GM12878 (cell line): Measurements from ENCODE around the gene USF1. TPM values are rescaled to one million over a fixed set of nuclear protein-coding genes. Genes with fewer than 3 reads are reported as not detected.

Experiments
- ATAC-seq: fragments of 200-7000 bp; cut with Tn5 transposase; 3 replicates; pipeline ENCODE4 v1.9.1; 2020; ENCODE audit warnings: mild to moderate bottlenecking, moderate library complexity
- BruUV-seq: library from RNA; stranded (reverse); fragments of 400-500 nt; replicated peaks from 2 replicates; lab custom pipeline; 2021; lab: Mats Ljungman, UMichigan
- CTCF ChIA-PET: fragments of 300-600 bp; sonication (Branson Sonifier 250); formaldehyde crosslinking; extraction: SDS; loops from one replicate; lab custom pipeline; 2021; ENCODE audit warnings: inconsistent platforms; lab: Yijun Ruan, JAX
- POLR2A ChIA-PET: fragments of 350-600 bp; formaldehyde crosslinking; extraction: SDS; loops from one replicate; lab custom pipeline; 2021; ENCODE audit warnings: inconsistent platforms; lab: Charles Lee
- RAD21 ChIA-PET: fragments of 300-600 bp; sonication (Branson Sonifier 250); formaldehyde crosslinking; loops from one replicate; lab custom pipeline; 2023; ENCODE audit warnings: antibody characterized with exemption; ENCODE audit not compliant: unreplicated experiment; lab: Charles Lee
- SMC1A ChIA-PET: fragments of 300-600 bp; sonication (Branson Sonifier 250); formaldehyde crosslinking; loops from one replicate; lab custom pipeline; 2023; ENCODE audit not compliant: unreplicated experiment, uncharacterized antibody; lab: Charles Lee
- DNase-seq: peaks from one replicate; pipeline ENCODE4 v3.0.0-alpha.2; 2011; ENCODE audit warnings: low read depth, low spot score
- FAIRE-seq: peaks from 3 replicates; lab custom pipeline; 2011; peaks lifted over from hg19 to GRCh38; lab: Jason Lieb, UNC
- H2AFZ ChIP-seq: 2 replicates; pipeline ENCODE4 v1.6.0; 2011; ENCODE audit warnings: low read depth, low read length, control low read depth; ENCODE audit not compliant: control insufficient read depth
- H3K27ac ChIP-seq: 2 replicates; pipeline ENCODE4 v1.5.1; 2011; ENCODE audit warnings: control low read depth; ENCODE audit not compliant: control insufficient read depth, insufficient read depth
- H3K27me3 ChIP-seq, 2 experiments: replicated peaks in 1 of 2; 2 replicates each; pipeline versions ENCODE4 v1.6.0 to v1.6.1; 2011; ENCODE audit warnings: low read length in 1 of 2; ENCODE audit not compliant: control insufficient read depth in 2 of 2, insufficient read depth in 2 of 2
- H3K36me3 ChIP-seq, 2 experiments: 2 replicates each; pipeline ENCODE4 v1.5.1; 2011; ENCODE audit warnings: low read length in 1 of 2; ENCODE audit not compliant: control insufficient read depth in 2 of 2, insufficient read depth in 2 of 2
- H3K4me1 ChIP-seq: 2 replicates; pipeline ENCODE4 v1.6.1; 2011; ENCODE audit warnings: mild to moderate bottlenecking, low read length, moderate library complexity, mixed read lengths; ENCODE audit not compliant: control insufficient read depth, insufficient read depth
- H3K4me2 ChIP-seq: 2 replicates; pipeline ENCODE4 v1.6.0; 2011; ENCODE audit warnings: control low read depth; ENCODE audit not compliant: control insufficient read depth, insufficient read depth
- H3K4me3 ChIP-seq: fragments of 200-600 bp; sonication (generic); 2 replicates; pipeline ENCODE4 v1.5.1; 2016
- H3K79me2 ChIP-seq: 2 replicates; pipeline ENCODE4 v1.6.0; 2011; ENCODE audit warnings: low read length; ENCODE audit not compliant: control insufficient read depth, insufficient read depth
- H3K9ac ChIP-seq: 2 replicates; pipeline ENCODE4 v1.8.0; 2011; ENCODE audit warnings: low read length, control low read depth, mixed read lengths; ENCODE audit not compliant: control insufficient read depth, insufficient read depth
- H3K9me3 ChIP-seq: replicated peaks from 3 replicates; pipeline ENCODE4 v1.5.1; 2011; ENCODE audit warnings: mild to moderate bottlenecking, low read length; ENCODE audit not compliant: control insufficient read depth, insufficient read depth
- H4K20me1 ChIP-seq: 2 replicates; pipeline ENCODE4 v1.6.0; 2011; ENCODE audit not compliant: control insufficient read depth, insufficient read depth
- BACH1 ChIP-seq: fragments of 450-650 bp; IDR thresholded peaks from 2 replicates; pipeline ENCODE4 v1.6.1; 2017; ENCODE audit warnings: mild to moderate bottlenecking, borderline replicate concordance
- EP300 ChIP-seq, 2 experiments: fragments of 150-350 bp in 1 of 2; IDR thresholded peaks; 2 replicates each; pipeline ENCODE4 v1.6.1; 2011 to 2012; ENCODE audit warnings: low read depth in 2 of 2, low read length in 2 of 2, borderline replicate concordance in 1 of 2, improper control_type of control experiment in 1 of 2, inconsistent platforms in 1 of 2; ENCODE audit not compliant: control insufficient read depth in 1 of 2
- HDAC6 ChIP-seq: fragments of 200-600 bp; sonication (generic); IDR thresholded peaks from one replicate; pipeline ENCODE4 v1.8.0; 2017; ENCODE audit warnings: antibody characterized with exemption; ENCODE audit not compliant: unreplicated experiment
- JUNB ChIP-seq: IDR thresholded peaks from 2 replicates; pipeline ENCODE4 v1.6.1; 2016; ENCODE audit warnings: antibody characterized with exemption, mild to moderate bottlenecking
- POLR2A ChIP-seq: IDR thresholded peaks from 2 replicates; pipeline ENCODE4 v1.6.1; 2011; ENCODE audit warnings: low read depth, mild to moderate bottlenecking, low read length
- SUPT20H ChIP-seq: IDR thresholded peaks from 2 replicates; pipeline ENCODE4 v1.6.1; 2011; ENCODE audit warnings: low read depth, mild to moderate bottlenecking, low read length, moderate library complexity, borderline replicate concordance; ENCODE audit not compliant: control insufficient read depth
- SUZ12 ChIP-seq: fragments of 200-600 bp; sonication (generic); IDR thresholded peaks from one replicate; pipeline ENCODE4 v1.6.1; 2018; ENCODE audit warnings: antibody characterized with exemption, mild to moderate bottlenecking; ENCODE audit not compliant: unreplicated experiment
- ZBTB11 ChIP-seq: fragments of 450-650 bp; formaldehyde crosslinking; IDR thresholded peaks from 2 replicates; pipeline ENCODE4 v1.5.0; 2022; ENCODE audit warnings: mild to moderate bottlenecking, missing genetic modification characterization
- ZBTB4 ChIP-seq: fragments of 450-650 bp; formaldehyde crosslinking; IDR thresholded peaks from 2 replicates; pipeline ENCODE4 v1.4.0; 2022; ENCODE audit warnings: mild to moderate bottlenecking, moderate library complexity
- WGBS: methylation state at CpG from one replicate; pipeline ENCODE4 v1.1.6; 2016; ENCODE audit warnings: low lambda C conversion rate; ENCODE audit not compliant: insufficient replicate concordance, insufficient coverage; ENCODE audit errors: missing lambda C conversion rate; 5-methylcytosine and 5-hydroxymethylcytosine counted together
- in situ Hi-C: fragments of 300-500 bp; cut with MboI; formaldehyde crosslinking; loops from 9 replicates; pipeline ENCODE4 v1.14.3; 2018; ENCODE audit warnings: mixed read lengths
- intact Hi-C: fragments of 100-400 bp; cut with micrococcal nuclease; formaldehyde crosslinking; loops from one replicate; pipeline ENCODE4 v1.14.2; 2022; ENCODE audit not compliant: unreplicated experiment
- polyA plus RNA-seq, 11 experiments: library from polyadenylated mRNA; depleted of rRNA in 4 of 11; unstranded in 6 of 11; stranded (reverse) in 5 of 11; fragments of >200 nt; fragmentation: Nextera tagmentation in 4 of 11; fragmentation: Illumina TruSeq in 1 of 11; extraction: Ambion mirVana in 4 of 11; extraction: Trizol in 1 of 11; gene quantifications; 1 replicate in 1 of 11; 2 replicates in 10 of 11; pipeline versions ENCODE4 v1.2.1 to v1.2.3, GENCODE V29; 2011 to 2016; ENCODE audit warnings: inconsistent platforms in 2 of 11, missing spikeins in 2 of 11, low read depth in 1 of 11
- total RNA-seq, 4 experiments: library from RNA; depleted of rRNA in 3 of 4; stranded (reverse); fragments of >200 nt in 3 of 4; fragmentation: Illumina TruSeq in 1 of 4; extraction: Trizol in 1 of 4; gene quantifications; 2 replicates each; pipeline versions ENCODE4 v1.2.1 to v1.2.3, GENCODE V29; 2013 to 2021
- TF ChIP-seq, protein P1 (sequence below): fragments of 450-650 bp; IDR thresholded peaks from 2 replicates; pipeline ENCODE4 v1.6.1; 2017; ENCODE audit warnings: borderline replicate concordance
- TF ChIP-seq, protein P2 (sequence below): IDR thresholded peaks from 2 replicates; pipeline ENCODE4 v1.6.1; 2011; ENCODE audit warnings: low read depth, low read length, improper control_type of control experiment, borderline replicate concordance

The USF1 gene
- total and polyA plus RNA-seq, 10 of the 15 experiments (the other 5 are each of a cell fraction or from before 2014, with no cell fraction given): 9.4 to 92.1 (median 53.5) TPM

DNA sequence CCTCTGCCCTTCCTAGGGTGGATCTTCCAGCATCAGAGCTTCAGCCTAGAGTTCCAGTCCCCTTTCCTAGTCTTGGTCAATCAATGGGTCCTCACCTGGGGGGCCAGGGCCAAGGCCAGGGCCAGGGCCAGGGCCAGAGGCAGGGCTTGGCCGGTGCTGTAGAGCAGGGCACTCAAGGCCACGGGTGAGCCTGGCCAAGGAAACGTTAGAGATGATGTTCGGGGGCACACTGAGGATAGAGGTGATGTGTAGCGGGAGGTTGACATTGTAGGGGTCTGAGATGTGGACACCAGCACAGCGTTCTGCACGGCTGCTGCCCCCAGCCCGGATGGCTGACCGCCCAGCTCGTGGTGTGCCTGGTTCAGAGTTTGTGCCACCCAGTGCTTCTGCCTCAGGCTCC is 5.4 kb upstream of the USF1 start:
- no TSS peak for BruUV-seq
- H2AFZ ChIP-seq: no peak overlapping the region
- no peak overlapping the region for H3K4me2 ChIP-seq
- 93% methylated on average over 10 of the region's 10 CpGs for WGBS
- ChIA-PET POLR2A (no interaction called here), SMC1A (no interaction called here), RAD21 (interaction anchor here (0.7 kb wide), 1 partner anchor 405 kb away, joined by 3 read pairs; no protein-coding TSS in a partner anchor), CTCF (no interaction called here)
- no peaks in the 10 kb centered on the region for H3K27me3 ChIP-seq
- H3K27ac ChIP-seq: no peak overlapping the region
- no peaks in the 10 kb centered on the region for H4K20me1 ChIP-seq
- no peak overlapping the region for H3K9ac ChIP-seq
- intact Hi-C loops: no loop called here
- in situ Hi-C loops: no loop called here
- FAIRE-seq: no peak
- H3K4me3 ChIP-seq: no peak overlapping the region
- H3K79me2 ChIP-seq: no peaks in the 10 kb centered on the region; the same call in 1 of the 2 replicates
- TF ChIP-seq, protein P1, sequence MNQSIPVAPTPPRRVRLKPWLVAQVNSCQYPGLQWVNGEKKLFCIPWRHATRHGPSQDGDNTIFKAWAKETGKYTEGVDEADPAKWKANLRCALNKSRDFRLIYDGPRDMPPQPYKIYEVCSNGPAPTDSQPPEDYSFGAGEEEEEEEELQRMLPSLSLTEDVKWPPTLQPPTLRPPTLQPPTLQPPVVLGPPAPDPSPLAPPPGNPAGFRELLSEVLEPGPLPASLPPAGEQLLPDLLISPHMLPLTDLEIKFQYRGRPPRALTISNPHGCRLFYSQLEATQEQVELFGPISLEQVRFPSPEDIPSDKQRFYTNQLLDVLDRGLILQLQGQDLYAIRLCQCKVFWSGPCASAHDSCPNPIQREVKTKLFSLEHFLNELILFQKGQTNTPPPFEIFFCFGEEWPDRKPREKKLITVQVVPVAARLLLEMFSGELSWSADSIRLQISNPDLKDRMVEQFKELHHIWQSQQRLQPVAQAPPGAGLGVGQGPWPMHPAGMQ: no peak
- no peak for TF ChIP-seq JUNB
- TF ChIP-seq HDAC6: no peak
- no peak for TF ChIP-seq ZBTB4 (CRISPR knock-in tag)
- TF ChIP-seq ZBTB11 (CRISPR knock-in tag): no peak
- TF ChIP-seq, protein P2, sequence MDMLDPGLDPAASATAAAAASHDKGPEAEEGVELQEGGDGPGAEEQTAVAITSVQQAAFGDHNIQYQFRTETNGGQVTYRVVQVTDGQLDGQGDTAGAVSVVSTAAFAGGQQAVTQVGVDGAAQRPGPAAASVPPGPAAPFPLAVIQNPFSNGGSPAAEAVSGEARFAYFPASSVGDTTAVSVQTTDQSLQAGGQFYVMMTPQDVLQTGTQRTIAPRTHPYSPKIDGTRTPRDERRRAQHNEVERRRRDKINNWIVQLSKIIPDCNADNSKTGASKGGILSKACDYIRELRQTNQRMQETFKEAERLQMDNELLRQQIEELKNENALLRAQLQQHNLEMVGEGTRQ: no peak
- TF ChIP-seq POLR2A: no peak
- no peak for TF ChIP-seq SUPT20H
- no peak for TF ChIP-seq BACH1
- TF ChIP-seq EP300 (IDR thresholded peaks at IDR 0.05; ENCODE audit: borderline replicate concordance in 1 of 2, control insufficient read depth in 1 of 2, low read depth in 2 of 2, low read length in 2 of 2): no peak
- TF ChIP-seq SUZ12: no peak
- no peak for ATAC-seq
- H3K4me1 ChIP-seq: peaks cover 13% of the 10 kb centered on the region
- H3K36me3 ChIP-seq: peaks cover 31 to 36% of the 10 kb centered on the region in 2 experiments
- no peak for DNase-seq
- no peaks in the 10 kb centered on the region for H3K9me3 ChIP-seq
